Body of pancreas (tissue), 4 donors: ENCODE results near the gene WARS2. TPM values are rescaled to one million over a fixed set of nuclear protein-coding genes. Genes with fewer than 3 reads are reported as not detected.

Source experiments
- ATAC-seq: fragments of 150-250 bp; one replicate; pipeline ENCODE4 v1.9.1; 2016
- DNase-seq, 4 donors: peaks; one replicate each; pipeline ENCODE4 v3.0.0-alpha.2; 2019
- H3K27ac ChIP-seq, 4 donors: fragments of 200-600 bp; sonication (generic); 1 replicate in 3 of 4; 2 replicates in 1 of 4; pipeline versions ENCODE4 v1.5.1 to v1.6.1; 2016 to 2019; ENCODE audit warnings: mild to moderate bottlenecking in 1 of 4, mixed read lengths in 1 of 4, moderate library complexity in 1 of 4
- H3K27me3 ChIP-seq, 2 donors: fragments of 200-600 bp; sonication (generic); one replicate each; pipeline ENCODE4 v1.6.0; 2016; ENCODE audit warnings: mild to moderate bottlenecking in 1 of 2
- H3K36me3 ChIP-seq, 2 donors: fragments of 200-600 bp; sonication (generic); replicated peaks in 1 of 2; 2 replicates each; pipeline ENCODE4 v1.5.1; 2016; ENCODE audit warnings: low read depth in 2 of 2; ENCODE audit not compliant: insufficient read depth in 1 of 2
- H3K4me1 ChIP-seq: fragments of 200-600 bp; sonication (generic); one replicate; pipeline ENCODE4 v1.6.0; 2016
- H3K4me3 ChIP-seq, 2 donors: fragments of 200-600 bp; sonication (generic); 1 replicate in 1 of 2; 2 replicates in 1 of 2; pipeline ENCODE4 v1.5.1; 2016 to 2019
- H3K9me3 ChIP-seq, 3 donors: fragments of 200-600 bp; sonication (generic); 1 replicate in 2 of 3; 2 replicates in 1 of 3; pipeline ENCODE4 v1.5.1; 2016
- POLR2A ChIP-seq, 3 donors: fragments of 450-650 bp; IDR thresholded peaks; one replicate each; pipeline ENCODE4 v1.6.1; 2016; ENCODE audit warnings: antibody characterized with exemption in 3 of 3, mild to moderate bottlenecking in 2 of 3
- WGBS, 2 donors: methylation state at CpG; one replicate each; pipeline ENCODE4 v1.1.5; 2017; 5-methylcytosine and 5-hydroxymethylcytosine counted together
- intact Hi-C: fragments of 100-400 bp; cut with DNase I; formaldehyde crosslinking; loops from one replicate; pipeline ENCODE4 v1.15.1; 2023
- total RNA-seq, 2 donors: library from RNA; depleted of rRNA; stranded (reverse); fragments of >200 nt; gene quantifications; one replicate each; pipeline ENCODE4 v1.1.0, GENCODE V29; 2016
- TF ChIP-seq, protein P1 (sequence below), 7 experiments: fragments of 450-650 bp in 4 of 7; fragments of 200-600 bp in 3 of 7; sonication (generic) in 3 of 7; IDR thresholded peaks; one replicate each; pipeline ENCODE4 v1.5.1; 2016 to 2019; ENCODE audit warnings: antibody characterized with exemption in 7 of 7

Gene WARS2
- total RNA-seq, 2 donors from 2014 or later = 4.9 to 11.7 TPM

DNA sequence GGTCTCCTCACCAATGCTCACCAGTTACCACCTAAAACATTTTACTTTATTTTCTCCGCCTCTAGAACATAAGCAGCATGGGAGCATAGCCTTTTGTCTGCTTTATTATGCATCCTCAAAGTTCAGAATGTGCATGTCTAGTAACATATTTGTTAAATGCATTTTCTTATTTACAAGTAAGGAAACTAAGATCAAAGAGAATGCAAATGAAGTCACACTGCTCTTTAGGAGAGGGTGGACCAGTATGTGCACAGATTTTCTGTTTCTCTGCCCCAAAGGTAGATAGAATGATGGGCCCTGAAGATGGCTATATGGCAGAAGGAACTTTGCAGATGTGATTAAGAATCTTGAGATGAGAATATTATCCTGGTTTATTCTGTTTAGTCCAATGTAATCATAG is 9.7 kb upstream of the WARS2 start:
- intact Hi-C loops = no loop called here
- no peak for ATAC-seq
- TF ChIP-seq POLR2A (IDR thresholded peaks at IDR 0.05) = no peak

GRCh38 chr1:119147661-119148090 is 7.2 kb upstream of the WARS2 start:
- DNase-seq (no peak), ATAC-seq (no peak)
- no peak overlapping the region for H3K27ac ChIP-seq
- whole genome bisulfite sequencing, 2 donors = 73 to 89% methylated on average over 4 of the region's 4 CpGs
- H3K4me3 ChIP-seq = no peak overlapping the region
- no peaks in the 10 kb centered on the region for H3K4me1 ChIP-seq
- TF ChIP-seq, protein P1, sequence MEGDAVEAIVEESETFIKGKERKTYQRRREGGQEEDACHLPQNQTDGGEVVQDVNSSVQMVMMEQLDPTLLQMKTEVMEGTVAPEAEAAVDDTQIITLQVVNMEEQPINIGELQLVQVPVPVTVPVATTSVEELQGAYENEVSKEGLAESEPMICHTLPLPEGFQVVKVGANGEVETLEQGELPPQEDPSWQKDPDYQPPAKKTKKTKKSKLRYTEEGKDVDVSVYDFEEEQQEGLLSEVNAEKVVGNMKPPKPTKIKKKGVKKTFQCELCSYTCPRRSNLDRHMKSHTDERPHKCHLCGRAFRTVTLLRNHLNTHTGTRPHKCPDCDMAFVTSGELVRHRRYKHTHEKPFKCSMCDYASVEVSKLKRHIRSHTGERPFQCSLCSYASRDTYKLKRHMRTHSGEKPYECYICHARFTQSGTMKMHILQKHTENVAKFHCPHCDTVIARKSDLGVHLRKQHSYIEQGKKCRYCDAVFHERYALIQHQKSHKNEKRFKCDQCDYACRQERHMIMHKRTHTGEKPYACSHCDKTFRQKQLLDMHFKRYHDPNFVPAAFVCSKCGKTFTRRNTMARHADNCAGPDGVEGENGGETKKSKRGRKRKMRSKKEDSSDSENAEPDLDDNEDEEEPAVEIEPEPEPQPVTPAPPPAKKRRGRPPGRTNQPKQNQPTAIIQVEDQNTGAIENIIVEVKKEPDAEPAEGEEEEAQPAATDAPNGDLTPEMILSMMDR (IDR thresholded peaks at IDR 0.05) = no peak
- no peak for TF ChIP-seq POLR2A (IDR thresholded peaks at IDR 0.05)
- H3K27me3 ChIP-seq = no peaks in the 10 kb centered on the region
- intact Hi-C loops = no loop called here
- H3K36me3 ChIP-seq = no peaks in the 10 kb centered on the region
- no peaks in the 10 kb centered on the region for H3K9me3 ChIP-seq

More for the DNA sequence above, 9.7 kb upstream of the WARS2 start:
- Histone ChIP-seq H3K27me3 (no peaks in the 10 kb centered on the region), H3K36me3 (no peaks in the 10 kb centered on the region), H3K27ac (no peak overlapping the region), H3K4me1 (no peaks in the 10 kb centered on the region), H3K4me3 (no peak overlapping the region), H3K9me3 (no peaks in the 10 kb centered on the region)
- DNase-seq = no peak
- 95 to 98% methylated on average over 1 of the region's 1 CpG for WGBS, 2 donors

DNA sequence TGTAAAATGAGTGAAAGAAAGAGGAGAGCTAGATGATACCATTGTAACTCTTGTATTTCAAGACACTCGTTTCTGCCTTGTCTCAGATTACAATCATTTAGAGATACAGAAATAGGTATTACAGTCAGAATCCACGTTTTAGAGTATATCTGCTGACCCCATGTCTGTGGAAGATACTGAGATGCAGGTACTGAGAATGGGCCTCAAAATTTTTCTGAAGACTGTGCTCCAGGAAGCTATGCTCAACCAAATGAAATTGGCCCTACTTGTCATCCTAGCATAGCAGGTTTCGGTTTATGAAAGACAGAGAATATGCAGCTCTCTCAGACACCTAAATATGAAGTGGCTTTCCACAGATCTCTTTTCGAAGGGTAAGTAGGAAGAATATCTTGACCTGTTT is 6.0 kb upstream of the WARS2 start:
- Histone ChIP-seq H3K36me3 (no peaks in the 10 kb centered on the region), H3K27ac (no peak overlapping the region), H3K4me3 (no peak overlapping the region), H3K4me1 (peaks cover 7% of the 10 kb centered on the region), H3K9me3 (no peaks in the 10 kb centered on the region), H3K27me3 (no peaks in the 10 kb centered on the region)
- no peak for DNase-seq
- ATAC-seq = no peak
- intact Hi-C loops = no loop called here
- TF ChIP-seq, protein P1 (IDR thresholded peaks at IDR 0.05) = no peak
- TF ChIP-seq POLR2A (IDR thresholded peaks at IDR 0.05) = no peak
- WGBS, 2 donors = 62 to 70% methylated on average over 4 of the region's 4 CpGs

GRCh38 chr1:119144813-119145212 is 4.4 kb upstream of the WARS2 start:
- H3K36me3 ChIP-seq = no peaks in the 10 kb centered on the region
- no peaks in the 10 kb centered on the region for H3K27me3 ChIP-seq
- no peak overlapping the region for H3K27ac ChIP-seq
- DNase-seq (no peak), ATAC-seq (no peak)
- 93 to 98% methylated on average over 6 of the region's 6 CpGs for WGBS, 2 donors
- TF ChIP-seq, protein P1 (IDR thresholded peaks at IDR 0.05) = no peak
- no peak for TF ChIP-seq POLR2A (IDR thresholded peaks at IDR 0.05)
- H3K4me3 ChIP-seq = no peak overlapping the region
- peaks cover 13% of the 10 kb centered on the region for H3K4me1 ChIP-seq
- intact Hi-C loops = no loop called here
- H3K9me3 ChIP-seq = no peaks in the 10 kb centered on the region

- ATAC-seq = no peak
- Histone ChIP-seq H3K4me1 (peaks cover 20% of the 10 kb centered on the region), H3K9me3 (no peaks in the 10 kb centered on the region), H3K4me3 (no peak overlapping the region), H3K27ac (no peak overlapping the region), H3K27me3 (no peaks in the 10 kb centered on the region), H3K36me3 (no peaks in the 10 kb centered on the region)
- TF ChIP-seq, protein P1 (IDR thresholded peaks at IDR 0.05) = no peak
- no peak for TF ChIP-seq POLR2A (IDR thresholded peaks at IDR 0.05)
- DNase-seq = no peak
- intact Hi-C loops = no loop called here
- 88 to 90% methylated on average over 1 of the region's 1 CpG for WGBS, 2 donors
These were observed 3.3 kb upstream of the WARS2 start for GRCh38 chr1:119143706-119144105.
